ENCODE measurements around the gene MSH2.
"Not testable (repeated sequence)": the region's sequence is repeated elsewhere in the genome, so short reads cannot be mapped to it uniquely, and the experiment has no call there.

The MSH2 gene

DNA sequence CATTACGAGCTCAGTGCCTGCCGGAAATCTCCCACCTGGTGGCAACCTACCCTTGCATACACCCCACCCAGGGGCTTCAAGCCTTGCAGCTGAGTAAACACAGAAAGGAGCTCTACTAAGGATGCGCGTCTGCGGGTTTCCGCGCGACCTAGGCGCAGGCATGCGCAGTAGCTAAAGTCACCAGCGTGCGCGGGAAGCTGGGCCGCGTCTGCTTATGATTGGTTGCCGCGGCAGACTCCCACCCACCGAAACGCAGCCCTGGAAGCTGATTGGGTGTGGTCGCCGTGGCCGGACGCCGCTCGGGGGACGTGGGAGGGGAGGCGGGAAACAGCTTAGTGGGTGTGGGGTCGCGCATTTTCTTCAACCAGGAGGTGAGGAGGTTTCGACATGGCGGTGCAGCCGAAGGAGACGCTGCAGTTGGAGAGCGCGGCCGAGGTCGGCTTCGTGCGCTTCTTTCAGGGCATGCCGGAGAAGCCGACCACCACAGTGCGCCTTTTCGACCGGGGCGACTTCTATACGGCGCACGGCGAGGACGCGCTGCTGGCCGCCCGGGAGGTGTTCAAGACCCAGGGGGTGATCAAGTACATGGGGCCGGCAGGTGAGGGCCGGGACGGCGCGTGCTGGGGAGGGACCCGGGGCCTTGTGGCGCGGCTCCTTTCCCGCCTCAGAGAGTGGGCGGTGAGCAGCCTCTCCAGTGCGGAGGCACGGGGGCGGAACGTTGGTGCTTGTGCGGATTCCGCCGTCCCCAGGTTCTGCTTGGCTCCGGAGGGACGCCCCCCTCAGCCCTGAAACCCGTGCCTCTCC, at the start of gene MSH2:
TSS of gene MSH2 (plus strand) at position 352 of the 804 bp plus-strand sequence. CDS start at position 388, 36 bp downstream.
- in situ Hi-C loops (cut with HindIII; ENCODE audit: low sequenced_read_pairs), result no loop called here

GRCh38 chr2:47354013-47354847, 48.7 kb upstream of the MSH2 start:
- in situ Hi-C loops (cut with HindIII; ENCODE audit: low sequenced_read_pairs), result no loop called here

DNA sequence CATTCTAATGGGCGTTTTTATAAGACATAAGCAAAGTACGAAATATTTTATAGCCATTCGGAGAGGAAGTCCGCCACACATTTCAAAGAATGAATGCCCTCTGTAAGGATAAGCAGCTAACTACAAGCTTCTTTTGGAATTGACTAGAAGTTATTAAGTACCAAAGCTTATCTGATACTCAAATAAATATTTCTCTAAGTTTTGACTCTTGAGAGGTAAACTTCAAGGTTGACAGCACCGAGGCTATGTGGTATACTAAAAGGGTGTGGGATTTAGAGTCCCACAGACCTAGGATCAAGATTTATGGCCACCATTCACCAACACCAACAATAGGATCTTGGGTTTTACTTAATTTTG, 48.1 kb upstream of the MSH2 start:
- in situ Hi-C loops (cut with HindIII; ENCODE audit: low sequenced_read_pairs), result no loop called here

DNA sequence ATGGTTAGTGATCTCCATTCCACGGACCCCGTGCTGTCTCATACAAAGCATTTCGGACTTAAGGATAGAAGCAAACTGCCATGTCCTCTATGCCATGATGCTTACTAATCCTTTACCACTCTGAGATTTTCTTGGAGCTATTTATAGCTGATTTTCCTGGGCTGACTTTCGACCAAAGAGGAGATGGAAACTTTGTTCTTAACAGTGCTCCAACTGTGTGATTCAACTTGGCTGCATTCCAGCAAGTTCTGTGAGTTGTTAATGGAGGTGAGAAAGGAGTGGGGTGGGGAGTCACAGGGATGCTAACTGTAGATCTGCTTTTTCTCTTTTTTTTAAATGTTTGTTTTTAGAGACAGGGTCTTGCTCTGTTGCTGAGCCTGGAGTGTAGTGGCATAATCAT, 45.5 kb upstream of the MSH2 start:
- in situ Hi-C loops (cut with HindIII; ENCODE audit: low sequenced_read_pairs), result no loop called here

DNA sequence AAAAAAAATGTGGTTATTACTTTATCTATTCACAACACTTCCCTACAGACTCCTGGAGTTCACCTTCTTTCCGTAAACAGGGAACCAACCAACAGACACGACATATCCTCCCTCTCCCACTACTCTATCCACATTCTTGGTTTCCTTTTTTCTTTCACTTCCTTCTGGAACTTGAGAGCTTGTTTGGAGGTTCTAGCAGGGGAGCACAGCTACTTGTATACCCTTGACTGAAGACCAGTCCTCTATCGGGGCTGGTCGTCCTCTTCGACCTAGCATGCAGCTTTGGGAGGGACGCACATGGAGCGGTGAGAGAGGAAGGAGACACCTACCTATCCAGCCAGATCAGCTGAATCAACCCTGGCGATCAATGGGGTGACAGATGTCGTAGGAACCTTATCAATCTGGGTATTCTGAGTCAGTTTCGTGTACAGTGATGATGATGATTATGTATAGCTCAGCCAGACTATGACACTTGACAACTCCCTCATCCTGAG, 43.5 kb upstream of the MSH2 start:
- in situ Hi-C loops (cut with HindIII; ENCODE audit: low sequenced_read_pairs), result no loop called here

- in situ Hi-C loops (cut with HindIII; ENCODE audit: low sequenced_read_pairs), result no loop called here
Measured at GRCh38 chr2:47360283-47360682, 42.7 kb upstream of the MSH2 start.

DNA sequence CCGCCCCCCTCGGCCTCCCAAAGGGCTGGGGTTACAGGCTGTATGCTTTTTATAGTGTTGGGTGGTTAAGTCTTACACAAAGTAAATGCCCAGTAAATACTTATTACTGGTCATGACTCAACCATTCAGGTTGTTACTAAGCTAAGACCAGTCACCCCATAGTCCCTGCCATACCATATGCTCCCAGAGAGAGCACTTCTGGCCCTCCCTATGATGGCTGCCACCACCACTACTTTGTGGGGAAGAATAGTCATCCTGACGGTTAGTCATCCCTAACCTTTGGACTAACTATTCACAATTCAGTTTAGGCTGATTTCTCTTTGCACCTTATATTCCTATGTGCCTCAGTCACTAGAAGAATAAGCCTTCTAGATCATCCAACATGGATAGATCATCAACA, 42.0 kb upstream of the MSH2 start:
- in situ Hi-C loops (cut with HindIII; ENCODE audit: low sequenced_read_pairs), result no loop called here

DNA sequence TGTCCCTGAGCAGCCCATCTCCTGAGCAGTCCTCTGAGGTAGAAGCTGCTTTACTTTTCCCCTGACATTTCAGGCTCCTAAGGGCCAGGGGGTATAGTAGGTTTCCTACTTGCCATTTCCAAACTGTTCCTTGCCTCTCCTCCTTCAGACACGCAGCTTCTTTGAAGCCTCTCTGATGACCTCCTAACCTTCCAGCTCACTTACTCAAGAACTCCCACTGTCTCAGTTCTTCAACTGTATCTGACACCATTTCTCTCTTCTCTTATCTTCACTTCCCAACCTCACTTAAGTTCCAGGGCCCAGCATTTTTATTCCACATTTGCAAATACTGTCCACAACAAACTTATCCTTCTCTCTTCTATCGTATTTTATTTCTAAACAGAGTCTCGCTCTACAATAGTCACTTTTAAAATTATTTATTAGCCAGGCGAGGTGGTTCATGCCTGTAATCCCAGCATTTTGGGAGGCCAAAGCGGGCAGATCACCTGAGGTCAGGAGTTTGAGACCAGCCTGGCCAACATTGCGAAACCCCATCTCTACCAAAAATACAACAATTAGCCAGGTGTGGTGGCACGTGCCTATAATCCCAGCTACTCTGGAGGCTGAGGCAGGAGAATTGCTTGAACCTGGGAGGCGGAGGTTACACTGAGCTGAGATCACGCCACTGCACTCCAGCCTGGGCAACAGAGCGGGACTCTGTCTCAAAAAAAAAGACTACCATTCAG, 41.3 kb upstream of the MSH2 start:
- in situ Hi-C loops (cut with HindIII; ENCODE audit: low sequenced_read_pairs), result not testable (repeated sequence)

DNA sequence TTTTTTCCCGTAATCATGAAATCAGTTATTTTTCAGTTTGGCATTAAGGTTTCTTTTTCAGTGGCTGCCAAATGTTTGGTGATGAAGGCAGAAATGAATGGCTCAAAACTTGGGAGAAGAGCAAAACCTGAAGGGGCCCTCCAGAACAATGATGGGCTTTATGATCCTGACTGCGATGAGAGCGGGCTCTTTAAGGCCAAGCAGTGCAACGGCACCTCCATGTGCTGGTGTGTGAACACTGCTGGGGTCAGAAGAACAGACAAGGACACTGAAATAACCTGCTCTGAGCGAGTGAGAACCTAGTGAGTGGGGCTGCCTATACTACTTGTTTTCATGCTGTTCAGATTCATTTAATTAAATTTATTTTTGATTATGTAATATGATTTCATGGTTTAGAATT, 29.2 kb upstream of the MSH2 start:
- in situ Hi-C loops (cut with HindIII; ENCODE audit: low sequenced_read_pairs), result no loop called here

DNA sequence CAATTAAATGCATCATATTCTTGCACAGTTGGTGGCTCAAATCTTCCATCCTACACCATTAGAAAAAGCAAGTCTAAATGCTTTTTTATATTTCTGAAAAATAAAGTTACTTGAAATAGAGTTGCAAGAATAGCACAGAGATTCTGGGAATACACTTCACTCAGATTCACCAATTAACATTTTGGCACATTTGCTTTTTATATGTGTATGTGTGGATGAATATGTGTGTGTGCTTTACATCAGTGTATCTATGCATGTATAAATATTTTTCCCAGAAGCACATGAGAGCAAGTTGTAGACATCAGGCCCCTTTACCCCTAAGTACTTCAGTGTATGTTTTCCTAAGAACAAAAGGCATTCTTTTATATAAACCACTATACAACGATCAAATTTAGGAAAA, 27.6 kb upstream of the MSH2 start:
- in situ Hi-C loops (cut with HindIII; ENCODE audit: low sequenced_read_pairs), result no loop called here

DNA sequence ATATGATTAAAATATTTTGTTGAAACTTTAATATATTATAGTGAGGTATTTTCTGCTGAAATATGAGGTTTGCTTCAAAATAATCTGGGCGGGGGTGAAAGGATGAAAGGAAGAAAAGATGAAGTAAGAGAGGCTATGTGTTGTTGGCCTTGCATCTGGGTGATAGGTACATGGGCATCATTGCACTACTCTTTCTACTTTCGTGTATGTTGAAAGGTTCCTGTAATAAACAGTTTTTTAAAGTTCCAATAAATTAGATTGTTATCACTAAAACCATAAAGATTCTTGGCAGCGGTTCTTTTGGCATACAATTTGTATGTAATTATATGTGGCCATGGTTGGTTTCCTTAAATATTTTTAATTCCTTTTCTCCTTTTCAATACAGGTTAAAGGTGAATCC, 23.6 kb upstream of the MSH2 start:
- in situ Hi-C loops (cut with HindIII; ENCODE audit: low sequenced_read_pairs), result no loop called here

GRCh38 chr2:47381408-47381807, 21.5 kb upstream of the MSH2 start:
- in situ Hi-C loops (cut with HindIII; ENCODE audit: low sequenced_read_pairs), result no loop called here

DNA sequence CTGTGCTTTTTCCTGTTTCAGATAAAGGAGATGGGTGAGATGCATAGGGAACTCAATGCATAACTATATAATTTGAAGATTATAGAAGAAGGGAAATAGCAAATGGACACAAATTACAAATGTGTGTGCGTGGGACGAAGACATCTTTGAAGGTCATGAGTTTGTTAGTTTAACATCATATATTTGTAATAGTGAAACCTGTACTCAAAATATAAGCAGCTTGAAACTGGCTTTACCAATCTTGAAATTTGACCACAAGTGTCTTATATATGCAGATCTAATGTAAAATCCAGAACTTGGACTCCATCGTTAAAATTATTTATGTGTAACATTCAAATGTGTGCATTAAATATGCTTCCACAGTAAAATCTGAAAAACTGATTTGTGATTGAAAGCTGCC, 16.4 kb upstream of the MSH2 start:
- in situ Hi-C loops (cut with HindIII; ENCODE audit: low sequenced_read_pairs), result no loop called here

DNA sequence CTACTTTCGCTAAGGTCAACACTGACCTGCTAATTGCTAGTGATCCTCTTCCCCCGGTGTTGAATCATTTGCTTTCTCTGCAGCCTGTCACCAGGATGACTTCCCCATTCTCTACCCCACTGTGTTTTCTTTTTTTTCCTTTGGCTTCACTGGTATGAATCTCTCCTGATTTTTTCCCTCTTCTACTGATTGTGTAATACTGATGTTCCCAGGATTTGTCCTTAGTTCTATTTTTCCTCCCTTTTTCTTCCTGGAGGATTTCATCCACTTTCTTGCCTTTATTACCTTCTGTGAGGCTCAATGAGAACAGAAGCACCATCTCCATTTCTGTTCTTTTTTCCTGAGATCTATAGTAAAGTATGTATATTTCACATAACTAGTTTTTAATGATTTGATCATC, 14.1 kb upstream of the MSH2 start:
- in situ Hi-C loops (cut with HindIII; ENCODE audit: low sequenced_read_pairs), result no loop called here

DNA sequence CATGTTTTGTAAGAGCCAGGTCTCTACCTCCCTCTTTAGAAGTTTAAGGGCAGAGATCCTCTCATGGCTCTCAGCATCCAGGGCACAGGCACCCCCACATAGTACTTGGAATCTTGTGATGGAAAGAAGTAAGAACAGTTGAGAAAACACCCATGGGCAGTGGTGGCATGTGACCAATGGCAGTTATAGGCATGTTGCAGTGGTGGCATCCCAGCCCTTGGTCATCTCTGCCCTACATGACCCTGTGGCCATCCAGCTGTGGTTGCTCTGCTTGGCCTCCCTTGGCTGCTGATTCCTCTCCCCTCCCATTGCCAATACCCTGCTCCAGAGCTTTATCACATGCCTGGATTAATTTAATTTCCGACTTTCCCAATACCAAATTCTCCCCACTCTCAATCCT, 13.3 kb upstream of the MSH2 start:
- in situ Hi-C loops (cut with HindIII; ENCODE audit: low sequenced_read_pairs), result no loop called here

DNA sequence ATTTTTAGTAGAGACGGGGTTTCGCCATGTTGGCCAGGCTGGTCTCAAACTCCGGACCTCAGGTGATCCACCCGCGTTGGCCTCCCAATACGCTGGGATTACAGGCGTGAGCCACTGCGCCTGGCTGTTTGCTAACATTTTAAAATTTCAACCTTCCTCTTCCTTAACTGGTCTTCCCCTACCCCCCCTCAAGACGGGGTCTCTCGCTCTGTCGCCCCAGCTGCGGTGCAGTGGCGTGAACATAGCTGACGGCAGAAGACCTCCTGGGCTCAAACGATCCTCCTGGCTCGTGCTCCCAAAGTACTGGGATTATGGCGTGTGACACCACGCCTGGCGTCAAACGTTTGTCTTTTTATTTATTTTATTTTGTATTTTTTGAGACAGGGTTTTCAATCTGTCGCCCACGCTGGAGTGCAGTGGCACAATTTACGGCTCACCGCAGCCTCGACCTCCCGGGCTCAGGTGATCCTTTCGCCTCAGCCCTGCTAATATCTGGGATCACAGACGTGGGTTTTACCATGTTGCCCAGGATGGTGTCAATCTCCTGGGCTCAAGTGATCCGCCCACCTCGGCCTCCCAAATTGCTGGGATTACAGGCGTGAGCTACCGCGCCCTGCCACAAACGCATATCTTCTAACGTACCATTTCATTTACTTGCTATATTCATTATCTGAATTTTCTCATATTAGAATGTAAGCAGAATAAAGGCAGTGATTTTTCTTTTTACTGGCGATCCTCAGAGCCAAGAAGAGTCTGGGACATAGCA, 984 bp upstream of the MSH2 start:
- in situ Hi-C loops (cut with HindIII; ENCODE audit: low sequenced_read_pairs), result no loop called here

- in situ Hi-C loops (cut with HindIII; ENCODE audit: low sequenced_read_pairs), result no loop called here
Measured at GRCh38 chr2:47402555-47402804, 476 bp upstream of the MSH2 start.

DNA sequence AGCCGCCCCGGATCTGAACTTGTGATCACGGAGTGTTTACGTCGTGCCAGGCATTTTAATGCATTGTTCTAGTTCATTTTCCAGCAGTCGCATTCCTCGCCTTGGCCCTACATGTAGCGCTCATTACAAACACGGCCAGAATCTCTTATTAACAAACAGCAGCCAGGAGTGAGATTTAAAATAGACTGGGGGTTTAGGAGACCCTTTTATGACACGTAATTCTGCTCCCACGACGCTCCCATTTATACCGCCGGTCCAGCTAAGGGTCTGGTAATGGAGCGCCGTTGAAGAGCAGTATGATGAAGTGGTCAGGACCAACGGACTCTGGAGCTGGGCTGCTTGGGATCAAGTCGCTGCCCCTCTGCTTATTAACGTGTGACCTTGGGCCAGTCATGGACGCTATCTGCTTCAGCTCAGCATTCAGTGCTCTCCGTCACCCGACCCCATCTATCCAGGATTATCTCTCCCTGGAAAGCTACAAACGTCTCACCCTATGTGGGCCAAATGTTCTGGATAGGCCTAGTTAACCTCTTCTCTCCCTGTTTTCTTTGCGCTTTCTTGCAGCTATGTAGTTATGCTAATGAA, 745 bp downstream of the MSH2 start:
- in situ Hi-C loops (cut with HindIII; ENCODE audit: low sequenced_read_pairs), result no loop called here

DNA sequence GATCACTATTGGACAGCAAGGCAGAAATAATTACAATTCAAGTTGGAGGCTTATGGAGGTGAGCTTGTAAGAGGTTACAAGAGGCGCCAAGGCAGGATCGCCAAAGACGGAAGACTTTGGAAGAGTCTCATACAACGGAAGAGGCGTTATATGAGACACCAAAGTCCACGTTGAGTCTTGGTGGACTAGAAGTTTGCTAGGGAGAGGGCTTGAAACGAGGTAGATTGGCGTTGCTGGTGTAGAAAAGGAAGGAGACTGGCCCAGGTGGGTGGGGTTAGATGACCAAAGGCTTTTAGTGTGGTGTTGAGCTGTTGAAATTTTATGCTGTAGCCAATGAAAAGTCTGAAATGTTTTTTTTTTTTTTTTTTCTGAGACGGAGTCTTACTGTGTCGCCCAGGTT, 1.4 kb downstream of the MSH2 start:
- in situ Hi-C loops (cut with HindIII; ENCODE audit: low sequenced_read_pairs), result no loop called here

- in situ Hi-C loops (cut with HindIII; ENCODE audit: low sequenced_read_pairs), result no loop called here
Measured at GRCh38 chr2:47405757-47406156, 2.8 kb downstream of the MSH2 start.
